ENCODE measurements around the gene GPRC5C. TPM values are rescaled to one million over a fixed set of nuclear protein-coding genes. Genes with fewer than 3 reads are reported as not detected.

GPRC5C gene
- total RNA-seq (2021; fragmentation: NEBNext Ultra II Directional; extraction: Animal tissue kit (Norgen Biotek cat#: 25700)) (17.1 and 18.3 TPM in 2 replicates), polyA plus RNA-seq (2011; rRNA removed) (55.8 and 58.7 TPM in 2 replicates), polyA minus RNA-seq (2011; rRNA and poly(A)+ RNA removed) (23.1 and 27.5 TPM in 2 replicates)
- 47.4 TPM for polyA plus RNA-seq (2011; cell fraction: cytosol; rRNA removed)
- 60.7 TPM for polyA plus RNA-seq (2011; cell fraction: nucleus; rRNA removed)
- 8.3 to 26.4 TPM (median 23.9 TPM) in 4 replicates for polyA plus RNA-seq (2012, experiment 1 of 2)
- polyA plus RNA-seq (2012, experiment 2 of 2) = 21.0 TPM
- 21.4 TPM for polyA plus RNA-seq (2013, experiment 1 of 2)
- polyA plus RNA-seq (2013, experiment 2 of 2) = 20.6 TPM
- polyA minus RNA-seq (2011; cell fraction: cytosol; rRNA and poly(A)+ RNA removed) = 29.0 TPM
- polyA minus RNA-seq (2011; cell fraction: nucleus; rRNA and poly(A)+ RNA removed) = 19.2 TPM
- long read RNA-seq, experiment 1, partial matches to known transcripts = 8 of 19 reads
- long read RNA-seq, experiment 1, other reads (novel, unspliced or antisense) = 9 of 19 reads
- long read RNA-seq, experiment 2, transcript GPRC5C-202 (4 exons, 2,988 nt) = major isoform, 9 of 10 reads
- long read RNA-seq, experiment 2, partial matches to known transcripts = 0 of 10 reads
- long read RNA-seq, experiment 2, other reads (novel, unspliced or antisense) = 1 of 10 reads

GRCh38 chr17:74431568-74432423 is at the start of gene GPRC5C:
TSS of gene GPRC5C (plus strand) at chr17:74432088. CDS start at chr17:74439777, 7,689 bp downstream.
- Histone ChIP-seq H2BK5ac (ENCODE audit: low read depth, low read length) (peak within 1 kb of the TSS; percentile 73; the same call in 1 of the 2 replicates), H3K79me1 (ENCODE audit: low read depth, low read length) (0 out of 2 replicates have a peak, but pooled peaks cover 2% of the 10 kb centered on the region), H3K14ac (ENCODE audit: insufficient read length) (no peak within 1 kb of the TSS), H3K79me2 (ENCODE audit: control insufficient read depth in 1 of 2, insufficient read depth in 2 of 2, low read length in 2 of 2) (peaks cover 0 to 3% of the 10 kb centered on the region in 2 experiments; a peak in 1 of 4 replicates), H3K23ac (ENCODE audit: insufficient read length) (no peak within 1 kb of the TSS), H3K56ac (replicated peaks; ENCODE audit: insufficient read length, low read depth, low read length) (peak within 1 kb of the TSS; percentile 19), H4K20me1 (replicated peaks in 1 of 2; ENCODE audit: control insufficient read depth in 1 of 2, insufficient read depth in 2 of 2, low read length in 2 of 2) (peaks cover 0 to 2% of the 10 kb centered on the region in 2 experiments), H3K4me2 (ENCODE audit: insufficient read depth in 1 of 2, low read depth in 2 of 2, low read length in 2 of 2) (peak within 1 kb of the TSS; percentile 96 to 100), H3K9ac (replicated peaks in 1 of 4; ENCODE audit: extremely low read depth in 1 of 4, low read depth in 3 of 4, low read length in 3 of 4) (peak within 1 kb of the TSS; percentile 35 to 72 (median 62); a peak in 6 of 7 replicates), H3K36me3 (ENCODE audit: control insufficient read depth in 2 of 4, insufficient read depth in 4 of 4, low read length in 3 of 4) (no peaks in the 10 kb centered on the region), H3K4ac (replicated peaks; ENCODE audit: insufficient read length, low read depth, low read length) (peak within 1 kb of the TSS; percentile 79), H2AK5ac (ENCODE audit: low read depth, low read length) (peak within 1 kb of the TSS; percentile 40; the same call in 1 of the 2 replicates), H4K5ac (ENCODE audit: insufficient read length, low read depth, low read length) (peak within 1 kb of the TSS; percentile 75), H3K18ac (ENCODE audit: extremely low read depth, low read length) (peak within 1 kb of the TSS; percentile 87), H2AFZ (ENCODE audit: low read length) (no peak within 1 kb of the TSS; the same call in 1 of the 2 replicates), H4K8ac (ENCODE audit: extremely low read depth, insufficient read depth, low read length) (peak within 1 kb of the TSS; percentile 93), H3K4me3 (ENCODE audit: extremely low read depth in 1 of 4, insufficient read depth in 2 of 4, low read depth in 3 of 4, low read length in 4 of 4) (peak within 1 kb of the TSS; percentile 52 to 84 (median 79)), H4K91ac (replicated peaks; ENCODE audit: insufficient read length, low read length) (peak within 1 kb of the TSS; percentile 45), H3K23me2 (ENCODE audit: low read depth, low read length) (peaks cover 24% of the 10 kb centered on the region), H2BK20ac (ENCODE audit: low read length) (peak within 1 kb of the TSS; percentile 49; the same call in 1 of the 2 replicates), H3K27ac (ENCODE audit: low read depth, low read length) (no peak within 1 kb of the TSS; the same call in 1 of the 2 replicates), H2BK120ac (replicated peaks; ENCODE audit: low read depth, low read length) (peak within 1 kb of the TSS; percentile 36), H2BK15ac (ENCODE audit: low read length) (peak within 1 kb of the TSS; percentile 72; the same call in 1 of the 2 replicates), H3K4me1 (replicated peaks in 1 of 4; ENCODE audit: control insufficient read depth in 3 of 4, insufficient read depth in 4 of 4, low read length in 3 of 4) (peaks cover 10 to 38% (median 29%) of the 10 kb centered on the region in 4 experiments), H3K27me3 (replicated peaks in 1 of 4; ENCODE audit: control insufficient read depth in 3 of 4, extremely low read depth in 1 of 4, insufficient read depth in 3 of 4, low read length in 3 of 4) (peaks cover 0 to 22% (median 13%) of the 10 kb centered on the region in 4 experiments; a peak in 5 of 7 replicates), H3K9me3 (ENCODE audit: insufficient read depth in 2 of 2, low read depth in 1 of 2, low read length in 1 of 2) (no peaks in the 10 kb centered on the region), H2BK12ac (ENCODE audit: low read depth, low read length) (peak within 1 kb of the TSS; percentile 97)
- DNase-seq (ENCODE audit: low read depth in 1 of 2, low spot score in 2 of 2) (peak; percentile 63 to 82), FAIRE-seq (no peak)
- 1% methylated on average over 63 of the region's 81 CpGs; no CpG with 5 or more reads in 1 of the 2 experiments for WGBS, 2 experiments (ENCODE audit: extremely low coverage in 1 of 2, insufficient coverage in 1 of 2, insufficient read length in 1 of 2, insufficient replicate concordance in 2 of 2, low coverage in 1 of 2, low lambda C conversion rate in 2 of 2, missing lambda C conversion rate in 1 of 2)
- ChIA-PET POLR2A (ENCODE audit: partially characterized antibody) (interaction anchor here (1.0 to 2.1 kb wide), 2 partner anchors 23 to 313 kb away, joined by 3 to 6 read pairs; no protein-coding TSS in a partner anchor), CTCF (ENCODE audit: partially characterized antibody) (no interaction called here)
- TF ChIP-seq RAD21 (IDR thresholded peaks at IDR 0.05 in 1 of 2, conservative IDR thresholded peaks at IDR 0.05 in 1 of 2; ENCODE audit: low read depth in 2 of 2, low read length in 2 of 2) (no peak), CREB1 (IDR thresholded peaks at IDR 0.05) (no peak), RXRA (IDR thresholded peaks at IDR 0.05; ENCODE audit: insufficient read depth, low read depth, low read length) (no peak), SRF (IDR thresholded peaks at IDR 0.05; ENCODE audit: low read depth, low read length) (no peak), EGR1 (IDR thresholded peaks at IDR 0.05; ENCODE audit: borderline replicate concordance, low read depth, low read length) (peak; percentile 87; the same call in 1 of the 2 replicates), BACH1 (IDR thresholded peaks at IDR 0.05; ENCODE audit: low read length) (peak; percentile 45), PHF8 (conservative IDR thresholded peaks at IDR 0.05; ENCODE audit: low read depth, low read length) (peak; percentile 36; the same call in 1 of the 2 replicates), HDAC6 (IDR thresholded peaks at IDR 0.05; ENCODE audit: low read depth, low read length) (no peak)
